CD4-positive, CD25-positive, alpha-beta regulatory T cell (primary cell): ENCODE results near the gene PRKAR1B. TPM values are rescaled to one million over a fixed set of nuclear protein-coding genes. Genes with fewer than 3 reads are reported as not detected.

Source experiments
- ATAC-seq, 2 donors: fragments of 150-1000 bp; cut with Tn5 transposase; one replicate each; pipeline ENCODE4 v1.10.0; 2021; ENCODE audit warnings: low read depth in 2 of 2, moderate number of reproducible peaks in 2 of 2, moderate library complexity in 1 of 2
- DNase-seq, 3 donors: peaks; one replicate each; pipeline versions ENCODE4 v3.0.0 to v3.0.0-alpha.2; 2012 to 2022; ENCODE audit warnings: mixed read lengths in 1 of 3
- H3K27ac ChIP-seq: one replicate; pipeline ENCODE4 v1.7.0; 2013; ENCODE audit warnings: mild to moderate bottlenecking, low read length; ENCODE audit not compliant: insufficient read depth, poor library complexity, severe bottlenecking
- H3K27me3 ChIP-seq: one replicate; pipeline ENCODE4 v1.7.0; 2013; ENCODE audit warnings: low read length; ENCODE audit not compliant: control insufficient read depth, insufficient read depth
- H3K36me3 ChIP-seq: one replicate; pipeline ENCODE4 v1.7.0; 2013; ENCODE audit warnings: mild to moderate bottlenecking, low read length, moderate library complexity; ENCODE audit not compliant: control insufficient read depth, insufficient read depth
- H3K4me1 ChIP-seq: 2 replicates; pipeline ENCODE4 v1.7.0; 2013; ENCODE audit warnings: mild to moderate bottlenecking, low read length; ENCODE audit not compliant: insufficient read depth, control insufficient read depth, poor library complexity, severe bottlenecking
- H3K4me3 ChIP-seq: one replicate; pipeline ENCODE4 v1.7.0; 2013; ENCODE audit warnings: low read depth, mild to moderate bottlenecking, low read length, moderate library complexity
- H3K9me3 ChIP-seq, 2 experiments: 1 replicate in 1 of 2; 2 replicates in 1 of 2; pipeline ENCODE4 v1.7.0; 2013; ENCODE audit warnings: low read length in 2 of 2, mild to moderate bottlenecking in 1 of 2, moderate library complexity in 1 of 2; ENCODE audit not compliant: control insufficient read depth in 2 of 2
- H3K27ac Mint-ChIP-seq, 3 donors: one replicate each; pipeline ENCODE4 v1.8.0; 2020 to 2022; ENCODE audit warnings: mild to moderate bottlenecking in 3 of 3, mixed read lengths in 3 of 3, moderate library complexity in 2 of 3
- H3K27me3 Mint-ChIP-seq: one replicate; pipeline ENCODE4 v1.8.0; 2022; ENCODE audit warnings: mild to moderate bottlenecking, mixed read lengths
- H3K36me3 Mint-ChIP-seq: one replicate; pipeline ENCODE4 v1.8.0; 2020; ENCODE audit warnings: mixed read lengths
- H3K4me1 Mint-ChIP-seq, 4 donors: one replicate each; pipeline ENCODE4 v1.8.0; 2020 to 2022; ENCODE audit warnings: mixed read lengths in 4 of 4, mild to moderate bottlenecking in 1 of 4
- H3K4me3 Mint-ChIP-seq, 4 donors: one replicate each; pipeline ENCODE4 v1.8.0; 2020 to 2022; ENCODE audit warnings: mild to moderate bottlenecking in 4 of 4, mixed read lengths in 4 of 4, moderate library complexity in 3 of 4
- H3K9me3 Mint-ChIP-seq, 7 donors: one replicate each; pipeline ENCODE4 v1.8.0; 2020 to 2022; ENCODE audit warnings: mixed read lengths in 7 of 7, mild to moderate bottlenecking in 3 of 7, moderate library complexity in 2 of 7
- polyA plus RNA-seq, 4 donors: library from polyadenylated mRNA; unstranded; fragments of 300-500 nt; fragmentation: Illumina TruSeq; gene quantifications; one replicate each; pipeline ENCODE4 v1.2.3, GENCODE V29; 2021
- total RNA-seq: library from RNA; stranded (reverse); gene quantifications from one replicate; pipeline ENCODE4 v1.2.3, GENCODE V29; 2022

The PRKAR1B gene
- total RNA-seq (12.5 TPM), polyA plus RNA-seq (1 to 10 TPM; 4.9 to 7.0 (median 6.2) TPM)

DNA sequence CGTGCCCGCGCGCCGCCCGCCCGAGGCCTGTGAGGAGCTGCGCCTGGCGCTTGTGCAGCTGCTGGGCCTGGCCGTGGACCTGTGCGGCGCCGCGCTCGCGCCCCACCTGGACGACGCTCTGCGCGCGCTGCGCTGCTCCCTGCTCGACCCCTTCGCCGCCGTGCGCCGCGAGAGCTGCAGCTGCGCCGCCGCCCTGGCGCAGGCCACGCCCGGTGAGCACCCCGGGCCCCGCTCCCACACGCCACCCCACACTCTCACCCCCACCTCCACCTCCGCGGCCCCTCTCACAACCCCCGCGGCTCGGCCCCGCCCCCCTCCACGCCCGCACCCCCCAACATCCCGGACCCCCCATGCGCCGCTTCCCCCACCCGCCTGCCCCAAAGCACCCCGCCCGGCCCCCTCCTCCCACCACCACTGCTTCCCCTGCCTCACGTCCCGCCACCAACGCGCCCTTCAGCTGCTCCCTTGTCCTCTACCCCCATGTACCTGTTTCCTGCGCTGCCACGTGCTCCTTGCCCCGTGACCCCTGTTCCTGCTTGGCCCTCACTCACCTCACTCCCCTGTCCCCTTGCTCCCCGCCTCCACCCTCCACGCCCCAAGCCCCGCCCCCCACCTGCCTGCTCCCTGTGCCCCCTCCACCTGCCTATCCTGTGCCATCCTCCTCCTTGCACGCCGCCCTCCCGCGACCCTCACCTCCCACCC is at the start of gene PRKAR1B:
Gene PRKAR1B (minus strand): TSS at position 178 of the 702 bp plus-strand sequence. CDS start 15,776 bp downstream, outside the sequence.
- Histone ChIP-seq H3K36me3 (peaks cover 8% of the 10 kb centered on the region), H3K4me3 (peak within 1 kb of the TSS; percentile 55), H3K27ac (peak within 1 kb of the TSS; percentile 61), H3K4me1 (peaks cover 19% of the 10 kb centered on the region), H3K27me3 (no peaks in the 10 kb centered on the region), H3K9me3 (no peaks in the 10 kb centered on the region)
- peak in 2 of 3 donors; percentile 12 to 68 for DNase-seq
- H3K36me3 Mint-ChIP-seq = peaks cover 13% of the 10 kb centered on the region
- peak within 1 kb of the TSS; percentile 46 to 90 (median 49) for H3K27ac Mint-ChIP-seq
- peak within 1 kb of the TSS; percentile 84 to 89 (median 86) for H3K4me3 Mint-ChIP-seq
- peak; percentile 44 to 45 for ATAC-seq
- H3K9me3 Mint-ChIP-seq = no peaks in the 10 kb centered on the region
- H3K4me1 Mint-ChIP-seq = peaks cover 0 to 25% (median 13%) of the 10 kb centered on the region in 4 donors
- H3K27me3 Mint-ChIP-seq = no peaks in the 10 kb centered on the region

DNA sequence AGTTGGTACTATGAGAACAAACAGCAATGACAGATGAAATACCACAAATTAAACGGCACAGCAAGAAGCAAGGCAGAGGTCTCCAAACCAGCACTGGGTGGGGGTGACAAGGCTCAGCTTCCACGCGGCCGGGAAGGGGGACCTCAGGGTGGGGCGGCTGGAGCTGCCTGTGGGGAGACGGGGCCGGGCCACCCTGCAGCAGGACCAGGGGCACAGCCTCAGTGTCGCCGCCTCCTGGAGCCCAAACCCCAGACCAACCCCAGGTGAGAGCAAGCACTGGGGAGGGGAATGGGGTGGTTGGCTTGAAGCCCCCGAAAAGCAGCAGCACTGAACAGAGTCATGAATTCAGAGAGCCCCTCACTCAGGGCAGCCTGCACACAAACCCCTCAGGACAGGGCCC is 49.3 kb upstream of the PRKAR1B start:
- H3K27ac Mint-ChIP-seq = no peak overlapping the region
- no peaks in the 10 kb centered on the region for H3K4me1 ChIP-seq
- H3K4me3 Mint-ChIP-seq = no peak overlapping the region
- no peaks in the 10 kb centered on the region for H3K9me3 Mint-ChIP-seq
- H3K36me3 Mint-ChIP-seq = peaks cover 15% of the 10 kb centered on the region
- no peaks in the 10 kb centered on the region for H3K27me3 ChIP-seq
- ATAC-seq (no peak), DNase-seq (no peak)
- no peaks in the 10 kb centered on the region for H3K27me3 Mint-ChIP-seq
- peaks cover 0 to 3% (median 0%) of the 10 kb centered on the region in 4 donors for H3K4me1 Mint-ChIP-seq
- H3K27ac ChIP-seq = no peak overlapping the region
- H3K4me3 ChIP-seq = no peak overlapping the region
- peaks cover 9% of the 10 kb centered on the region for H3K36me3 ChIP-seq
- no peaks in the 10 kb centered on the region for H3K9me3 ChIP-seq

DNA sequence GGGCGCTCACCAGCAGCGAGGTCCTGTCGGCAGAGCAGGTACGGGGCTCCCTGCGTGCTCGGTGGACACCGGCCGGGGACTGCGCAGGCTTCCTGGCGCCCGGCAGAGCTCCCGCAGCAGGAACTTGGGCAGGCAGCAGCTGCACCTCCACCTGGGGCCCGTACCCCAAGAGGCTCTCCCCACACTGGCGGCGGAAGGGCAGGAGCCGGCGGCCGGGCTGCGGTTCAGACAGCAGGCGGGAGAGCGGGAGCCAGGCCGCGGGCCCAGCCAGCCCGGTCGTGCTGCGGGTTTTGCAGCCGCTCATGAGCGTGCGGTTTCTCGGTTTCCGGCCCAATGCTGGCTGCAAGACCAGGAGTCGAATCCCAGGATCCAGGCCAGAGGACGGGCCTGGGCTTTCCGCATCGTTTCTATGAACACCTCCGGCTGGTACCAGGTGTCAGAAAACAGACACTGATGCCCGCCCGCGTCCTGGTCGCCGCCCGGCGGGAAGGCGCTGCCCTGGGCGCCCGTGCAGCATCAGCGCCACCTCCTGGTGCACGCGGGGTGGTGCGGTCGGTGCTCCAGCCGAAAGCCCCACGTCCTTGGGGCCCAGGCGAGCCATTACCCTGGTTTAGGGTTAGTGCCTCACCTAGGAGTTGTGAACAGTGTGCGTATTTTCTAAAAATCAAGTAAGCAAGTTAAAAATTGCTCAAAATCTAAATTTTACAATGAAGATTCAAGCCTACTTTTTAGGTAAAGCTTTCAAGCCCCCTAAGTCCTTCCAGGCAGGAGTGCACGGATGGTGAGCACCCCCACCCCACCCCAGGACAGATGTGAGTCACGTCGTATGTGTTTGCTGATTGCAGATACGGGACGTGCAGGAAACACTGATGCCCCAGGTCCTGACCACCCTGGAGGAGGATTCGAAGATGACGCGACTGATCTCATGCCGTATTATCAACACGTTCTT is 47.4 kb upstream of the PRKAR1B start:
- peaks cover 0 to 3% (median 0%) of the 10 kb centered on the region in 4 donors for H3K4me1 Mint-ChIP-seq
- H3K36me3 ChIP-seq = peaks cover 9% of the 10 kb centered on the region
- H3K4me3 Mint-ChIP-seq = no peak overlapping the region
- no peaks in the 10 kb centered on the region for H3K9me3 ChIP-seq
- H3K4me1 ChIP-seq = no peaks in the 10 kb centered on the region
- H3K27me3 Mint-ChIP-seq = no peaks in the 10 kb centered on the region
- no peak overlapping the region for H3K4me3 ChIP-seq
- DNase-seq = peak; percentile 37 to 59 (median 53)
- peak; percentile 57 to 68 for ATAC-seq
- no peaks in the 10 kb centered on the region for H3K27me3 ChIP-seq
- no peak overlapping the region for H3K27ac Mint-ChIP-seq
- no peaks in the 10 kb centered on the region for H3K9me3 Mint-ChIP-seq
- H3K27ac ChIP-seq = no peak overlapping the region
- peaks cover 8% of the 10 kb centered on the region for H3K36me3 Mint-ChIP-seq

DNA sequence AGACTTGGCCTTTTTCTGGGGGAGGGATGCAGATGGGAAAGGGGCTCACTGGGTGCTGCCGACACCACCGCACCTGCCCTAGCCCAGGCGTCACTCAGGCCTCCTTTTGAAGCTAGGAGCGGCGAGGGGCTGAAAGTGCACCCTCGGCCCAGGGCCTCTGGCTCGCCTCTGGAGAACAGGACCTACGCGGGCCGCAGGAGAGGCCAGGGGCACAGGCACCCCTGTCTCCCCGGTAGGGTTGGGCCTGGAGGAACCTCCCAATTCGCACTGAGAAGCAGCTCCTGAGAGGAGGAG is 46.5 kb upstream of the PRKAR1B start:
- ATAC-seq = no peak
- peaks cover 8% of the 10 kb centered on the region for H3K36me3 Mint-ChIP-seq
- H3K4me1 Mint-ChIP-seq = peaks cover 0 to 3% (median 0%) of the 10 kb centered on the region in 4 donors

DNA sequence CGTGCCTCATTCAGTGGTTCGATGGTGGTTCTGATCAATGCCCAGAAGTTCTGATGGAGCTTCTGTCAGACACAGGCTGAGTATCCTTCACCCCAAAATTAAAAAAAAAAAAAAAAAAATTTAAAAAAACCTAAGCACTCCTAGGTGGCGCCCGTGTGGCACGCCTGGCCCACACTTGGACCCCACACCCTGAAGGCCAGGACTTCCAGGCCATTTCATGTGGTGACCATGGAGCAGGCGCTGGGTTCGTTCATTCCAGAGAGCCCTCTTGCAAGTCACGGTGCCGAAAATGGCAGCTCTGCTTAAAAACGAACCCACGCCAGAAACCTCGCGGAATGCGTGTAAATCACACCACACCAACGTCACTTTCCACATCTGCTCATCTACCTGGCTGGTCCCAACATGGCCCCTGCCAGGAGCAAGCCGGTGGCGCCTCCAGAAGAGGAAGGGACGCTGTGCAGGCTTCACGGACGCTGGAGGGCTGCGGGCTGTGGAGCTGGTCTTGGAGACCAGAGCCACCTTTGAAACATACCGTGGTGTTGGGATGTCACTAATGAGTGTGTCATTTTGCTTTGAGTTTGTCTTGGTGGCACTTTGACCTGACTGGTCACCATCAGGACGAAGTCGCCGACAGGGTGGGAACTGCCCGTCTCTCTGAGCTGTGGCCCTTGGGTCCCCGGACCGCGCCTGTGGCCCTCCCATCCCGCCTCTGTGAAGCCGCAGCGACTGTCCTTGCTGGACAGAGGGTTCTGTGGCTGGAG is 46.0 kb upstream of the PRKAR1B start:
- H3K4me1 Mint-ChIP-seq = peaks cover 0 to 3% (median 0%) of the 10 kb centered on the region in 4 donors
- Histone ChIP-seq H3K36me3 (peaks cover 9% of the 10 kb centered on the region), H3K27ac (no peak overlapping the region), H3K4me3 (no peak overlapping the region), H3K9me3 (no peaks in the 10 kb centered on the region), H3K27me3 (no peaks in the 10 kb centered on the region), H3K4me1 (no peaks in the 10 kb centered on the region)
- ATAC-seq = no peak
- DNase-seq = no peak
- H3K27ac Mint-ChIP-seq = no peak overlapping the region
- H3K9me3 Mint-ChIP-seq = no peaks in the 10 kb centered on the region
- H3K27me3 Mint-ChIP-seq = no peaks in the 10 kb centered on the region
- H3K36me3 Mint-ChIP-seq = peaks cover 8% of the 10 kb centered on the region
- no peak overlapping the region for H3K4me3 Mint-ChIP-seq

More for the DNA sequence above, 46.5 kb upstream of the PRKAR1B start:
- no peak overlapping the region for H3K4me3 Mint-ChIP-seq
- H3K27ac ChIP-seq = no peak overlapping the region
- H3K27me3 Mint-ChIP-seq = no peaks in the 10 kb centered on the region
- H3K27me3 ChIP-seq = no peaks in the 10 kb centered on the region
- peaks cover 9% of the 10 kb centered on the region for H3K36me3 ChIP-seq
- H3K9me3 ChIP-seq = no peaks in the 10 kb centered on the region
- no peak overlapping the region for H3K27ac Mint-ChIP-seq
- no peak for DNase-seq
- no peaks in the 10 kb centered on the region for H3K4me1 ChIP-seq
- no peaks in the 10 kb centered on the region for H3K9me3 Mint-ChIP-seq
- no peak overlapping the region for H3K4me3 ChIP-seq

DNA sequence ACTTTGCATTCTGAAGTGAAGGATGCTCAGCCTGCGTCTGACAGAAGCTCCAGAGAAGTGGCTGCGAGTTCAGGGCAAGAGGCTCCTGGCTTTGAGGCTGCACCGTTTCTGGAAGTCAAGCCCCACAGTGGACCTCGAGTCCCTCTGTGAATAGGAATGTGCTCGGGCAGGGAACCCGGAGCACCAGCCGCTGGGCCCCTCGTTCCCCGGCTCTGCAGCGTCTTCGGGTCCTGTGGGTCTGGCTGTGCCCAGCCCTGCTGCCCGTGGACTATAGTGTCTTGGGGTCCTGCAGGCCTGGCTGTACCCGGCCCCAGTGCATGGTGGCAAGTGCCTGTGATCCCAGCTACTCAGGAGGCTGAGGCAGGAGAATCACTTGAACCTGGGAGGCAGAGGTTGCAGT is 45.3 kb upstream of the PRKAR1B start:
- no peaks in the 10 kb centered on the region for H3K27me3 Mint-ChIP-seq
- Histone ChIP-seq H3K27ac (no peak overlapping the region), H3K36me3 (peaks cover 9% of the 10 kb centered on the region), H3K9me3 (no peaks in the 10 kb centered on the region), H3K4me3 (no peak overlapping the region), H3K4me1 (no peaks in the 10 kb centered on the region), H3K27me3 (no peaks in the 10 kb centered on the region)
- no peak for ATAC-seq
- no peaks in the 10 kb centered on the region for H3K9me3 Mint-ChIP-seq
- peaks cover 0 to 3% (median 0%) of the 10 kb centered on the region in 4 donors for H3K4me1 Mint-ChIP-seq
- H3K27ac Mint-ChIP-seq = no peak overlapping the region
- H3K36me3 Mint-ChIP-seq = peaks cover 8% of the 10 kb centered on the region
- DNase-seq = no peak
- H3K4me3 Mint-ChIP-seq = no peak overlapping the region

DNA sequence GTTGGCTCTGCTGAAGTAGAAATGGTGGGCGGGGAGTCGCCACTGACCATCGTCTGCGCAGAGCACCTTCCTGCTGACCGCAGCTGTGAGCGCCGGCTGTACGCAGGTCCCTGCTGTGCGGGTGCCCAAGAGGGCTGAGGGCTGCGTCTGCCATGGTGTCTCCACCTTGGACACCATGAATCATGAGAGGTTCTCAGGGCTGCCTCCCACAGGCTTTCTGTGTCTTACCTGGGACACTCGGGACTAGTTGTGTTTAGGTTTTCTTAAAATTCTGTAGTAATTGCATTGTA is 44.9 kb upstream of the PRKAR1B start:
- H3K4me1 ChIP-seq = no peaks in the 10 kb centered on the region
- Mint-ChIP-seq H3K27me3 (no peaks in the 10 kb centered on the region), H3K4me1 (peaks cover 0 to 2% (median 0%) of the 10 kb centered on the region in 4 donors), H3K27ac (no peak overlapping the region), H3K9me3 (no peaks in the 10 kb centered on the region), H3K4me3 (no peak overlapping the region), H3K36me3 (peaks cover 6% of the 10 kb centered on the region)
- no peaks in the 10 kb centered on the region for H3K9me3 ChIP-seq
- H3K4me3 ChIP-seq = no peak overlapping the region
- DNase-seq (no peak), ATAC-seq (no peak)
- H3K27ac ChIP-seq = no peak overlapping the region
- no peaks in the 10 kb centered on the region for H3K27me3 ChIP-seq
- H3K36me3 ChIP-seq = peaks cover 9% of the 10 kb centered on the region
